NCI-H2196 treated with DMSO at 0.1 percent for 48 hours (cell line): ENCODE results near the gene LGI4.
"Not testable (repeated sequence)": the region's sequence is repeated elsewhere in the genome, so short reads cannot be mapped to it uniquely, and the experiment has no call there.

Source experiments
- DNase-seq: peaks from one replicate; lab custom pipeline; 2025; ENCODE audit not compliant: unreplicated experiment; lab: John Stamatoyannopoulos, UW

The LGI4 gene

DNA sequence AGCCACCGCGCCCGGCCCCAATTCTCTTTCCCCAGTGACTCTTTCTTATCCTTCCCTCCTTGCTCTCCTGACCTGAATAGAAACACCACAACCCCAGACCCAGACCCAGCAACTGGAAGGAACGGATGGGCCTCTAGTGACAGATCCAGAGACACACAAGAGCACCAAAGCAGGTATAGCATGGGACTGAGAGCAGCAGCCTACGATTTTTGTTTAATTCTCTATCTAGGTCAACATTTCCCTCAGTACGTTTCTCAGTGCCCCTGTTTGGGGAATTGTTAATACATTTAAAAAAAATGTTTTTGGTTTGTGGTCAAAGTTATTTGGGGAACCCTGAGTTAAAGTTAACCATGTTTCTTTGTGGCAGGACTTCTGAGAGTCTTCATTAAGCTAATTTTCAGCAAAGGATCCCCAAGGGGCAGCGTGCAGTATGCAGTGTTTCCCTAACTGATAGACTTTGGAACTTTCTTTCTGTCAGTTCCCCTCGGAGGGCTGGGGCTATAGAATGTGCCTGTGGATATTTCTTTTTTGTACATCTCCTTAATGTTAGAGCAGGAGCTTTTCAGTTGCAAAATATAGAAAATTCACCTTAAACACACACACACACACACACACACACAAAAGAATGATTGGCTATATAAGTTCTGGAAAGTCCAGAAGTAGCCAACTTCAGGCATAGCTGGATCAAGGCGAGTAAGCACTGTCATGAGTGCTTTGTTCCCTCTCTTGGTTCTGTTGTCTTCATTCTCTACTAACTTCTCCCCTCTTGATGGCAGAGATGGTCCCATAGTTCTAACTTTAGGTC lies 26.0 kb upstream of the LGI4 start:
- no peak for DNase-seq

DNA sequence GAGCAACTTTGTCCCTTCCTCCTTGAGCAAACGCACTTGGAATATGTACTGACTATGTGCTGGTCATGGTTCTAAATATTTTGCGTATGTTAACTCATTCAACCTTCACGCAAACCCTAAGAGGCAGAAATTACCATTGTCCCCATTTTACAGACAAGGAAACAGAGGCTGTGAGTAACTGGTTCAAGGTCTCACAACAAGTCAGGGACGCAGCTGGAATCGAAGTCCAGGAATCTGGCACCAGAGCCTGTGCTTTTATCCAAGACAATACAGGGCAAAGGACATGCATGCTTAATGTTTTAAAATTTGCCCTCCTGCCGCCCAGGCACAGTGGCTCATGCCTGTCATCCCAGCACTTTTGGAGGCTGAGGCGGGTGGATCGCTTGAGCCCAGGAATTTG lies 24.7 kb upstream of the LGI4 start:
- no peak for DNase-seq

DNA sequence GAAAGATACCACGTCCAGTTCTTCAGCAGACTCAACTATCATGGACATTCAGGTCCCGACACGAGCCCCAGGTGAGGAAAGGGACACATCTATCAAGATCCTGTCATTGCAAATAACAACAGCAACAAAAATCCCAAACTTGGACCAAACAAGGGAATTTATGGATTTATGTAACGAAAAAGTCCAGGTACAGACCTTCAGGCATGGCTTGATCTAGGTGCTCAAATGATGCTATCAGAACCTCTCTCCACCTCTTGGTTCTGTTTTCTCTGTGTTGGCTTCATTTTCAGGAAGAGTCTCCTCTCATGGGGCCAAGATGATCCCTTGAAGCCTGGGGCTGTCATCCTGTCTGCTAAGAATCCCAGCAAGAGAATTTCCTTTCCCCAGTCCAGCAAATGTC lies 22.6 kb upstream of the LGI4 start:
- DNase-seq, result no peak

DNA sequence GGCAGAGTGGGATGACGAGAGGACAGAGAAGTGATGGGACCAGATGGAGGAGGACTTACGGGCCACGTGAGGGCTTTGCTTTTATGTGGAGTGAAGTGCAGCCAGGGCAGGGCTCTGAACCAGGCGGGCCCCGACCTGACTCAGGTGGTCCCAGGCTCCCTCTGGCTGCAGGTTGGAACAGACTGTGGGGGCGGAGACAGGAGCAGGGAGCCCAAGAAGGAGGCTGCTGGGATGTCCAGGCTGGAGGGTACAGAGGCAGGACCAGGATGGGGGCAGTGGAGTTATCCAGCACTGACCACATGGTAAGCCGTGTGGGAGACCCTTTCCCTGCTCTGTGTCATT lies 21.8 kb upstream of the LGI4 start:
- no peak for DNase-seq

DNA sequence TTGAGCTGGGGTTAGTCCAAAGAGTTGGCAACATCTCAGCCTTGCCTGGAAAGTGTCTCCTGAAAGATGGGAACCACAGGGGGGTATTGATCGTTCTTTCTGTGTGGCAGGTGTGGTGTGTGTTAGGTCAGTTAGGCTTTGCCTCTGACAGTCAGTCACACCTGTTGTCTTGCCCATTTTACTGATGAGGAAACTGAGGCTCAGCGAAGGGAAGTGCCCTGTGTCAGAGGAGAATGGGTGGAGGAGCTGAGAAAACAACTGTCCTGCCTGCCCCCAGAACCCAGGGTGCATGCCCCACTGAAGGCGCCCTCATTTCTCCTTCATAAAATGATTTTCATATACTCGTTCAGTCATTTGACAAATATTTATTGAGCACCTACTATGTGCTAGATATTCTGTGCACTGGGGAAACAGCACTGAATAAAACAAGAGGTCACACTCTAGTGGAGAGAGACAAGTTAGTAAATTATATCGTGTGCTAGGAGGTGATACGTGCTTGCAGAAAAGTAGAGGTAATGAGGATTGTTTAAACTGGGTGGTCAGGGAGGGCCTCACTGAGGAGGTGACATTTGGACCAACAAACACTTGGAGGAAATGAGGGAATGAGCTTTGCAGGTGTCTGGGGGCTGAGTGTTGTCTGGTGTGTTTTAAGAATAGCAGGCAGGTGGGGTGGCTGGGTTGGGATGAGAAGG lies 21.3 kb upstream of the LGI4 start:
- no peak for DNase-seq

DNA sequence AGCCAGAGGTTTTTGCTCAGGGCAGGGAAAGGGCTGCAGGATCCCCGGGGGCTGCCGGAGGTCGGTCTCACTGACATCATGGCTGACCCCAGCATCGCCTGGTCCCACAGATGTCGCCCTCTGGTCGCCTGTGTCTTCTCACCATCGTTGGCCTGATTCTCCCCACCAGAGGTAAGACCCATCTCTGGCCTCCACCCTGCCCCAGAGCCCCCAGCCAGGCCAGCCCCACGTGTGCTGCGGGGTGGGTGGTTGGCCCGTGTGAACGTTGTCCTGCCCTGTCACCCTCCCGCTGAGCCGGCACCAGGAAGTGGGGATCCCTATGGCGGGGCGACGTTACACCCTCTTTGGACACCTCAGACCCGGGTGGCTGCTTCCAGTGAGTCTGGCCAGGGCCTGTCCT lies 20.6 kb upstream of the LGI4 start:
- DNase-seq, result no peak

DNA sequence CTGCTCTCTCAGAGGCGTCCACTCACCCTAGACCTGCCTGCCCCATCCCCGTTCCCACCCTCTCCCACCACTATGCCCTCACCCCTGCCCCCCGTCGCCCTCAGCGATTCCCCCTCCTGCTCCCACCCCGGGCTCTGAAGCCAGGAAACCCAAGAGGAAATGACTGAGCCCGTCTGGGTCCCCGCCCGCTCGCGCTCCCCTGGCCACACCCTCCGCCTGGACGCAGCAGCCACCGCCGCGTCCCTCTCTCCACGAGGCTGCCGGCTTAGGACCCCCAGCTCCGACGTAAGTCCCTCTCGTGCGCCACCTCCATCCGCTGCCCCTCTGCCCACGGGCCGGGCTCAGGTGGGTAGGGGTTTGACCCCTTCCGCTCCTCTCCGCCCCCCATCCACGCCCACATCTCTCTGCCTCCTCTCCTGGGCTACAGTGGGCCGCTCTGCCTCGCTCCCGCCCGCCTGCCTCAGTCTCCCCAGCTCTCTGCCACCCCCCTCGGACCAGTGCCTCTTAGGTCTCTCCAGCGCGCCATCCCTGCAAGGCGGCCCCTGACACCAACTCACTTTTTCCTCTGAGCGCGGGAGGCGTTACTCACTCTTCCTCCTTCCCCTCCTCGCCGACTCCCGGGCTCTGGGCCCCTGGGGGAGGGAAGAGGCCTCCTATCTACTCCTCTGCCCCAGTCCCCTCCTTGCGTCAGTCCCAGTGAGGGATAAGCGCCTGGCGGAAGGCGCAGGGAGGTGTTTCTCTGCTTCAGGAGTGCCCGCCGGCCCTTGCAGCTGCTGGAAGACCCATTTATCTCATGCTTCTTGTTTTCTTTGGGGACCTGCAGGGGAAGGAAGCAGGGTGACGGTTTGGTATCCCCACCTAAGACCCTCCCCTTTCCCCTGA lies 19.9 kb upstream of the LGI4 start, which contains the start of gene FXYD5:
Gene FXYD5 (plus strand): TSS at position 211 of the 882 bp plus-strand sequence. CDS start 816 bp downstream, outside the sequence.
- DNase-seq, result no peak

DNA sequence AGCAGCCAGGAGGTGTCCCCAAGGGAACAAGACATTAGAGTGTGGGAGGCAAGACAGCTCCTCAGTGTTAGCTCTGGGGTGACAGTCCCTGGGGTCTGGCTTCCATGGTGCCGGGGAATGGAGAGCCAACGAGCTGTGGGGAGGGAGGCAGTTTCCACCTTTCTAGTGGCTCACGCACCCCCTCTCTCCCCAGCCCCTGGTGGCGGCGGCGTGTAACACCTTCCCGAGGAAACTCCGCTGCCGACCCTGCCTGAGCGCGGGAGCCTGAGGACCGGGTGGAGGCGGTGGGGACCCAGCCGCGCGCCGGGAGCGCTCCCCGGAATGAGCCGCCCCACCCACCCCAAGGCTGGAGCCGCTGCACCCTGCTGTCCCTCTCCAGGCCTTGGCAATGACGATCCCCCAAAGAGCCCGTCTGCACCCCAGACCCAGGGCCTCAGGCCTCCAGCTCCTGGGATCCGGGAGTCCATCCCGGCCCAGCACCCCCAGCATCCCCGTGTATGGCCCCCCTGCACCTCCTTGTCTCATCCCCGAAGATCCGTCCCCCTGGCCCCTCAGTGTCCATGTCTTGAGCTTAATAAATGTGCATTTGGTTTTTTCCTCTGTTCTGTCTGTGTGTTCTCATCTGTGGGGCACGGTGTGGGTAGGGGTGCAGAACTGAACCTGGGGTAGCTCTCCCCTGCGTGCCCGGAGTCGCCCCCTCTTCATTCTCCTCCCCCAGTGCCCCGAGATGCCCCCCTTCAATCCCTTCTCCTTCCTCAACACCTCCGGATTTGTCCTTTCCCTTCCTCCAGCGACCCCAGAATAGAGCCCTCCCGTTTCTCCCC lies 19.1 kb upstream of the LGI4 start:
- no peak for DNase-seq

DNA sequence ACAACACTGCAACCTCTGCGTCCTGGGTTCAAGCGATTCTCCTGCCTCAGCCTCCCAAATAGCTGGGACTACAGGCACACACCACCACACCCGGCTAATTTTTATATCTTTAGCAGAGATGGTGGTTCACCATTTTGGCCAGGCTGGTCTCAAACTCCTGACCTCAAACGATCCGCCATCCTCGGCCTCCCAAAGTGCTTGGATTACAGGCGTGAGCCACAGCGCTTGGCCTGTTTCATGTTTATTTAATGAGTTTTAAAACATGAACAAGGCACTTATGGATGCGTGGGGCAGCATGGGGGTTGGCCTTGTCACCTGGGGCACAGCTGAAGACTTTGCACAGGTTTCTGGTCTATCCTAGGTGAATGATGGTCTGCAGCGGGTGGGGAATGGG lies 18.3 kb upstream of the LGI4 start:
- DNase-seq, result not testable (repeated sequence)

DNA sequence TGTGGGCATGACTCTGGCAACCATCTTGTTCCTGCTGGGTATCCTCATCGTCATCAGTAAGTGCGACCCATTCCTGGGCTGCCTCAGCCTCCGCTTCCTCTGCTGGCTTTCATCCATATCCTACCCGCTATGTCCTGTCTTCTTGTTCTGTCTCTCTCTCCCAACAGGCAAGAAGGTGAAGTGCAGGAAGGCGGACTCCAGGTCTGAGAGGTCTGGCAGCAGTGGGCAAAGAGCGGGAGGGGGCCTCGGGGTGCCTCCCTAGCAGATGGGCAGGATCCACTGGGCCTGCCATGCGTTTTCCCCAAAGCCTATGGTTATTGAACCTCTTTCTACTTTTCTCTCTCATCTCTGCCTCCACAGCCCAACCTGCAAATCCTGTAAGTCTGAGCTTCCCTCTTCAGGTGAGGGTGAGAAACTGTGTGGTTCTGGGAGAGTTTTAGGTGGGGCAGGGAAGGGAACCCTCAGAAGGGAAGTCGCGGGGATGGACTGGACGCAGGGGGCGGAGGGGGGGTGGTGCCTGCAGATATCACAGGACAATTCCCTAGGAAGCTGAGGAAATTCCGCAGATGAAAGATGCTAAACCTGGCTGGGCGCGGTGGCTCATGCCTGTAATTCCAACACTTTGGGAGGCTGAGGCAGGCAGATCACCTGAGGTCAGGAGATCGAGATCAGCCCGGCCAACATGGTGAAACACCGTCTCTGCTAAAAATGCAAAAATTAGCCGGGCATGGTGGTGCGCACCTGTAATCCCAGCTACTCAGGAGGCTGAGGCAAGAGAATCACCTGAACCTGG lies 16.6 kb upstream of the LGI4 start:
- DNase-seq, result no peak

DNA sequence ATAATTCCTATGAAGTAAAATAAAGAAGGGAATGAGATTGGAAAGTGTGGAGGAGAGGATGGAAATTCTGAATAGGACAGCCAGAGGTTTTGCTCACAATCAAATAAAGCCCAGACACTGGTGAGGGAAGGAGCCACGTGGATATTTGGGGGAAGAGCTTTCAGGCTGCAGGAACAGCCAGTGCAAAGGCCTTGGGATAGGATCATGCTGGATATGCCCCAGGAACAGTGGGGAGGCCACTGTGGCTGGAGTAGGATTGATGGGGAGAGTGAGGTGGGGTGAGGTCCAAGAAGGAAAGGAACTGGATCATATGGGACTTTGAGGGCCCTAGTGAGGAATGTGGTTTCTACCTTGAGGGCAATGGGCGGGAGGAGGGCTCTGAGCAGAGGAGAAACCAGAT lies 15.6 kb upstream of the LGI4 start:
- no peak for DNase-seq

DNA sequence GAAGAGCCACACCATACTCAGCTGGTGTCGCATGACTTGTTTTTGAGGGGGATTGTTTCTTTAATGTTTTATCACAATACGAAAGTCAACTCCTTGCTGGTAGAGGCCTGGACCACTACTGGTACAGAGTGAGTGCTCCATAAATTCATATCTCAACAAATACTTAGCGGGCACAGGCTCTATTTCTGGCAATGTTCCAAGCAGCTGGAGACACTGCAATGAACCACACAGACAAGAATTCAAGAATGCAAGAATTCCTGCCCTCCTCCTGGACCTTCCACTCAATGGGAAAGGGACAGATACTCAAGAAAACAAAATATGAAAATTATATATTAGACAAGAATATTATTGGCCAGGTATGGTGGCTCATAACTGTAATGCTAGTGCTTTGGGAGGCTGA lies 14.6 kb upstream of the LGI4 start:
- DNase-seq, result no peak

DNA sequence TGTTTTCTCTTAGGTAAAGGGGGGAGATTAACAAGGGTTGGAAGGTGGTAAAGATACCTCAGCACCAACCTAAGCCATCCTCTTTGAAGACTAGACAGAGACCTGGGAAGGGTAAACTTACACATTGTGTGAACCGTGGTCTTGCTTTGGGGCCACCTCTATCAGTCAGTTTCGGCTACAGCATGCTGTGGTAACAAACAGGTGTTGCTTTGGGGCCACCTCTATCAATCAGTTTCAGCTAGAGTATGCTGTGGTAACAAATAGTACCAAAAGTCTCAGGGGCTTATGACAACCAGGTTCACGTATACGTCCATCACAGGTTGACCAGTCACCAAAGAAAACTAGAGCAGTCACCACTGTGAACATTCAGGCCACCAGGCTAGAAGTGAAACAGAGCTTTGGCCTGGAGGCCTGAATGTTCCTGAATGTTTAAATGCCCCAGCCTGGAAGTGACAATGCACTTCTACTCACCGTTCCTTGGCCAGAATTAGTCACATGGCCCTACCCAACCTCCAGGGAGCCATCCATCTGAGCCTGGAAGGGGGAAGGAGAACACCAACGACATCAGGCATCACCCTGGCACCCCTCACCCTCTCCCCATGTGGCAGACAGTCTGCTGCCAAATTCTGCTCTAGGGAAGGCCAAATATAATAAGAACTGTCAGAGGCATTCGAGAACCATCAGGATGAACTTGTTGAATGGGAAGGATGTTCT lies 12.0 kb upstream of the LGI4 start:
- DNase-seq, result no peak

DNA sequence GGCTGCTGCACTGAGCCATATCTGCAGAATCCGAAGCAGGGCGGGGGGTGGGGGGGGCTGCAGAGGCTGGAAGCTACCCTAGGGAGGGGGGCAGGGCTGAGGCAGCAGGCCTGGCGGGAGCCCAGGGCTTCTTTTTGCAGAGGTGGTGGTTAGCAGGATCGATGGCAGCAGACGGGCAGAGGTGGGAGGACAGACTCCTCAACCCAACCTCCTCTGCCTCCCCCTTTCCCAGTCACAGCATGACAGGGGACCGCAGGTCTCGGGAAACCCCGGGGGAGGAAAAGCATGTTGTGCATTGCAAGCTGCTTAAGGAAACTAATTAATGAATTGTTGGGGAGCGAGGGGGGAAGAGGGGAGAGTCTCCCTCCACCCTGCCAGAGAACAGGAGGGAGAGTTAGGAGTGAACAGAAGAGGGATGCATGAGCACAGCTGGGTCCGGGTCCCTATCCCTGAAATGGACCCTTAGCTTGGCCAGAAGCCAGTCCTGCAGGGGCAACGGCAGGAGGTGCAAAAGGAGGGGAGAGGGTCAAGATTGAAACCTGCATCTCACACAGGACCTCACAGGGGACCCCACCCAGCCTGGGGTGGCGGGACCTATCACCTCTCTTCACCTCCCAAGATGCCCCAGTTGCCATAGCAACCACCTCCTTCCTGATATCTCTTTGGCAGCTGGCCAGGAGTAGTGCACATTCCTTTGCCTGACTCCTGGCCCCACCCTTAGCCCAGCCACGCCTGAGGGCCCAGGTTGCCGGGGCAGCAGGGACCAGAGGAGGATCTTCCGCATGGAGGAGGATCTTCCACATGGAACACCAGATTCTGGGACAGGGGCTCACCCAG lies 10.0 kb upstream of the LGI4 start:
- DNase-seq, result peak; percentile 46

DNA sequence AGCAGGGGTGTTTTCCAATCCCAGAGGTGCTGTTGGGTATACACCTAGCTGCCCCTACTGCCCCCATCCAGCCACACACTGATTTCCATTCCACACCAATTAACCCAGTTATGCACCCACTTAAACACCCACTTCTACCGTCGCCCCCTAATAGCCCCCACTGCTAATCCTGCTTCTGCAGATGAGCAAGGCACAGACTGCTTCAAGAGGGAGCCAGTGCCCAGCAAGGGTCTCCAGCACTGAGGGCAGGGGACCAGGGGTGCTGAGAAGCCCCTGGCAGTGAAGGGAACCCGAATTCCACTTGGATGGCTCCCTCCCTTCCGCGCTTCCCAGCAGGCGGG lies 9.4 kb upstream of the LGI4 start:
- no peak for DNase-seq

DNA sequence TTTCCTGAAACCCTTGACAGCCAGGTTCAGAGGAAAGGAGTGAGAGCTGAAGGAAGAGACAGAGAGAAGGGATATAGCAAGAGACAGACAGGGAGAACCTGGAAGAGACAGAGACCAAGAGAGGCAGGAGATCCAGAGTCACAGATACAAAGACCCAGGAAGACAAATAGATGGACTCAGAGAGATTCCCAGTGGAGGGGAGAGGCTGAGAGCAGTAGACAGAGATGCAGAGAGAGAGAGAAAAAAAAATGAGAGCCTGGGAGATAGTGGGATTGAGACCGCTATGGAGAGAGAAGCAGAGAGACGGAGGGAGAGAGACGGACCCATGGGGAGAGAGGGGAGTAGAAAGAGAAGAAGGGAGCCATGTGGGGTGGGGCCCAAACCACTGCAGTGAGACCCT lies 9.0 kb upstream of the LGI4 start:
- no peak for DNase-seq

DNA sequence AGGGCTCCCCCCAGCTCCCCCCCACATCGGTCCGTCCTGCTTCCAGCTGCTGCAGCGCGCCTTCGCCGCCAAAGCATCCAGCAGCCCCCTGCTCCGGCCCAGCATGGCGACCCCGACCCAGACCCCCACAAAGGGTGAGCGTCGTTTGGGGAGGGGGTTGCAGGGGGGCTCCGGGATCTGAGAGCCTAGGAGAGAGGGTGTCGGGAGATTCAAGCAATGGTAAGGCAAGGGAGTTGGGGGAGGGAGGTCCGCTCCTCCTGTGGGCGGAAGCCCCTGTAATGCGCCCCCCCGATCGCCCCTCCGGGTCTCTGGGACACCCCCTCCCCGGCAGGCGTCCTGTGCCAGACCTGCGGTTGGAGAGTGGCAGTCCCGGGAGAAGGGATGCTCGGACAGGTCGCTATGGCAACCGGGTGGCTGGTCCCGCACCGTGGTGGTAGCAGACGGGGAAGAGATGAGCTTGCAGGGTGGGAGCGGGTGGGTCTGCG lies 8.4 kb upstream of the LGI4 start, which contains the start of gene FXYD7:
Gene FXYD7 (plus strand): TSS at position 25 of the 485 bp plus-strand sequence. CDS start 79 bp downstream, at position 104.
- DNase-seq, result no peak

DNA sequence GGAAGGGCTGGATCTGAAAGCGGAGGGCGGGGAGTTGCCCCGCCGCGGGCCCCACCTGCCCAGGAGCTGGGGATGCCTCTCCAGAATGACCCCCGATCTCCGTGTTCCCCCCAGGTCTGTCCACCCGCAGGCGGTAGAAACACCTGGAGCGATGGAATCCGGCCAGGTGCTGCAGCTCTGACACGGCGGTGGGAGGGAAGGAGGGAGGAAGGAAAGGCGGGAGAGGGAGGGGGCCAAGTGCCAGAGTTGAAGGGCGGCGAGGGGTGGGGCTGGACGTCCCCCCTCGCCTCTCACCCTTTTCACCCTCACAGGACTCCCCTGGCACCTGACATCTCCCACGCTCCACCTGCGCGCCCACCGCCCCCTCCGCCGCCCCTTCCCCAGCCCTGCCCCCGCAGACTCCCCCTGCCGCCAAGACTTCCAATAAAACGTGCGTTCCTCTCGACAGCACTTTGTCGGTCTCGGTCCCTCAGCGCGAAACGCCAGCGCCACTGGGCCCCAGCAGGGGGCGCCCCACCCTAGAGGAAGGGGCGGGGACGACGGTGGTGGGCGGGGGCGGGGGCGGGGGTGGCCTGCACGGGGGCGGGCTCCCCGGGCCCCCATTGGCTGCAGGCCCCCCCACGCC lies 7.9 kb upstream of the LGI4 start:
- peak; percentile 60 for DNase-seq
